A204.1 (cell line): Measurements from ENCODE around the gene BTK.

Experiments used
- FAIRE-seq: peaks from 2 replicates; lab custom pipeline; 2012; peaks lifted over from hg19 to GRCh38; lab: Jason Lieb, UNC

BTK gene

DNA sequence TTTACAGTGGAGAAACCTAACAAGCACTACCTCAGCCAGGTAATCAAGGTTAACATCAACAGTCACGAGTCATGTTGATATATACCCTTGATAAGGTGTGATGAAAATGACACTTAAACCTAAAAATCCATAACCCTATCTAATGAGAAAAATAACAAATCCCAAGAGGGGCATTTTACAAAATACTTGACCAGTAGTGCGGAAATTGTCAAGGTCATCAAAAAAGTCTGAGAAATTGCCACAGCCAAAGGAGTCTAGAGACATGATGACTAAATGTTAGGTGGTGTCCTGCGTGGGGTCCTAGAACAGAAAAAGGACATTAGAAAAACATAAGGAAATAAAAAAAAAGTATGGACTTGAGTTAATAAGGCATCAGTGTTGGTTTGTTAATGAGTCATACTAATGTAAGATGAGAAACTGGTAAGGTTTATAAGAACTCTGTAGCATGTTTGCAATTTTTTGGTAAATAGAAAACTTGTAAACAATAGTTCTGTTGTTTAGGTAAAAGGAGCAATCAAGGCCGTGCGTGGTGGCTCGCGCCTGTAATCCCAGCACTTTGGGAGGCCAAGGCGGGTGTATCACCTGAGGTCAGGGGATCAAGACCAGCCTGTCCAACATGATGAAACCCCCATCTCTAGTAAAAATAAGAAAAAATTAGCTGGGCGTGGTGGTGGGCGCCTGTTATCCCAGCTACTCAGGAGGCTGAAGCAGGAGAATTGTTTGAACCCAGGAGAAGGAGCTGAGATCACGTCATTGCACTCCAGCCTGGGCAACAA is 7.7 kb upstream of the BTK start:
- FAIRE-seq = no peak

DNA sequence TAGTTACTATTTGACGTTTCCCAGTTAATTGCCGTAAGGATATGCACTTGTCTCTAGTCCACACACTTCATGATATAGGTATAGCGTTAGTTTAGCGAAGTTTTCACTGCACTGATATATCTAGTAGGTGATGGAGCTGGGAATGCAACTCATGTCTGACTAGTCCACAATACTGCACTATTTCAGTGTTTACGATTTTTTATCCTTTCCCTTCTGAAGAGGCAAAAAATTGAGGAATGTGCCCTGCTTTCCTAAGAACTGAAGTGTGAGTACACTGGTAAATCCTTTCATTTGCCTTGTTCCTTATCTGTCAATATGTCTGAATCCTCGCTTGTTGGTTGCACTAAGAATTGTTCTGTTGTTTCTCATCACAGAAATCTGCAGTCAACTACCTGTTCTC is 5.8 kb upstream of the BTK start:
- no peak for FAIRE-seq

DNA sequence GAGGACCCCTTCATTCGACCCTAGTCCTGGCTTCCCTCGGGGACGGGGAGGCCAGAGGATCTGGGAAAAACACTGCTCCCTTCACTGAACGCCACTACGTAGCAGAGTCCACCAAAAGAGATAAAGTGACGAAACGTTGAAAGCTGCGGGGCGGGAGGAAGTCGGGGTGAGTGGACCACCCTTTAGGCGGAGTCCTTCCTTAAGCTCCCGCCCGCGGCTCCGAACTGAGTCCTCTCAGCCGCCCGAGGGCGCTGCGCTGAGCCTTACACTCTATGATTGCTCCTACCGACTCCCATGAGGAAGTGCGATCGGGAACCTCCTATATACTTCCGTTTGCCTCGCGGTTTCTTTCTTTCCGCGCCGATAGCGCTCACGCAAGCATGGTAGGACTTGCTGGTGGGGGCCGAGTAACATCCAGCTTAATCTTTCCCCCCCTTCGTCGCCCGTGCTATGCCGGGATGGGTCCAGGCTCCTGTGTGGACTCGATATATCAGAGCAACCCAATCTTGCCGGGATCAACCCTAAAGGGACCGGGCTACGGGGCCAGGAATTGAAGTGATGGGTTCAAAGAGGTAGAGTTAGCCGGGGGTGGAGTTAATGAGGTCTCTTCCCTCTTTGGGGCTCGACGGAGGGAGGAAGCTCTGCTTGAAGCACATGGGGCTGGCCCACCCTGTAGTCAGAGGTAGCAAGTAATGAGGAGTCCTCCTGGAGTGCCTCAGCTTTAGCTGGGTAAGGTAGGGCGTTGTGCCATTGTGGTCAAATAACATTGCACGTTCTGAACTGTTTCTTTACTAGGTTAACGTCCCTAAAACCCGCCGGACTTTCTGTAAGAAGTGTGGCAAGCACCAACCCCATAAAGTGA is 4.9 kb upstream of the BTK start, which contains the start of gene RPL36A:
RPL36A (plus strand) TSS at position 348 of the 862 bp plus-strand sequence; CDS start at position 381, 33 bp downstream.
- FAIRE-seq = peak; percentile 48

DNA sequence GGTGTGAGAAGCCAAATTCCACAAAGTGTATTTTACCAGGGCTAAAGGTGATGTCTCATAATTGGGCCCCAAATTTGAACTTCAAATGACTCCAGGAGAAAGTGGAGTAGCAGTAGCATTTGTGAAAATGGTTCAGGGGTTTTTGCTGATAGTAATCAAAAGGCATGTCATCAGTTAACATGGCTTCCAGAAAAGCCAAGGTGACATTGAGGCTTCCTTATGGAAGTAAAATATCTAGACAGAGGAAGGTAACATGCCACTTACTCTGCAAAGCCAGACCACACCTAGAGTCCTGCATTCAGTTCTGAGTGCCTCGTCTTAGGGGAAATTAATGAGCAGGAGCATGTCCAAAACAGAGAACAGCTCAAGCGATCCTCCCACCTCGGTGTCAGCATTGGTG is 2.6 kb upstream of the BTK start:
- FAIRE-seq = no peak

DNA sequence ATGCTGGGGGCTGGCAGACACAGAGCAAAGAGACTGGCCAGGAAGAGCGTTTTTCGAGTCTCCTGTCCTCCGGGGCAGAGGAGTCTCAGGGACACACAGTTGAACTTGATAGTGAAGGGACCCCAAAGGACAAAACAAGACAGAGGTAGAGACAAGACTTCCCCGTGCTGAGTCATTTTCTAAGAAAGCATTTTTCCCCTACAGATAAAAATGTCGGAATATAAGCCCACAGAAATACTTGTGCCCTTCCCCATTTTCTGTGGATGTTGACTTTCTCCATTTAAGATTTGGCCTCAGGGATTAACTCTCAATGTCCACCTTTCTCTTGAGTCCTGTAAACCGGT is 523 bp upstream of the BTK start:
- no peak for FAIRE-seq

DNA sequence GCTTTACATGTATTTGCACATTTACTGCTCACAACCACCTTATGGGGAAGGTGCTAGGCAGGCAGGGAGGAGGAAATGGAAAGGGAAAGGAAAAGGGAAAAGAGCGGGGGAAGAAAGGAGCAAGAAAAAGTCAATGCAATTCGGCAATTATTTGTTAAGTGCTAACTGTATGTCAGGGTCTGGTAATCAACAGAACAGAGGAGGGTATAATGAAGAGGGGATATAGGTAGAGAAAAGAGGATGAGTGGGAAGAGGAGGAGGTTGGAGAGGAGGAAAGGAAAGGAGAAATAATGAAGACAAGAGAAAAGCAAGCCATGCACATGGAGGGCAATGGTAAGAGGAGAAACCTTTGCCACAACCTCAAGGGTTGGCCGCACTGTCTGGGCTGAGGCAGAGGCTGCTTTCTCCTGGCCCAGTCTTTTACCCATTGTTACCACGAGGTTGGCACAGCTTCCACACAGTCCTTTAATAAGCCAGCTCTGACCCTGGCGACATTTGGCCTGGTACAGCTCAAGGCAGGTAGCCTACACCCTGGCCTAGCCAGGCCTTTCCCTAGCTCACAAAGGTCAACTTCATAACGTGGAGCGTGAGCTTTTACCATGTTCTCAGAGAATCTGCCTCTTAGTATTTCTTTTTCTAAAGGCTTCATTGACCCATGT is 836 bp downstream of the BTK start:
- FAIRE-seq = no peak

DNA sequence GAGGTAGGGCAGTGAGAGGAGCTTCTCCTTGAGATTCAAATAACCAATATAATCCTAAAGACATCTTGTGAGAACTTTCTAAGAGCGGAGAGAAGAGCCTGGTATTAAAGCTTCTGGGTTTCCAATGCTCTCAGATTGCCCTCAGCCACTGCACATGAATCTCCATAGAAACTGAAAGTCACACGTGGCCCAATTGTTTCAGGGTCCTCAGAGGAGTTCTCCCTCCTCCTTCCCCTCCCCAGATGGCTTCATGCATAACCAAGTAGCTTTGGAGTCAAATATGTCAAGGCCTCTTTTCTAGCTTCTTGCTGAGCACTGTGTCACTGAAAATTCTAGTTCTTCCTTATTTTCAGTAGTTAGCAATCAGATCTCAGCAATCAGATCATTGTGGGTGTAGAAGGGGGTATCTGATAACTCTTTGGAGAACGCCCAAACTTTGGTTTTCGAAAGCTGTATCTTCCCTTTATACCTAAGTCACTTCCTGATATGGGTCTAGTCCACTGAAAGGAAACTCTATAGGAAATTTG is 2.2 kb downstream of the BTK start:
- no peak for FAIRE-seq

DNA sequence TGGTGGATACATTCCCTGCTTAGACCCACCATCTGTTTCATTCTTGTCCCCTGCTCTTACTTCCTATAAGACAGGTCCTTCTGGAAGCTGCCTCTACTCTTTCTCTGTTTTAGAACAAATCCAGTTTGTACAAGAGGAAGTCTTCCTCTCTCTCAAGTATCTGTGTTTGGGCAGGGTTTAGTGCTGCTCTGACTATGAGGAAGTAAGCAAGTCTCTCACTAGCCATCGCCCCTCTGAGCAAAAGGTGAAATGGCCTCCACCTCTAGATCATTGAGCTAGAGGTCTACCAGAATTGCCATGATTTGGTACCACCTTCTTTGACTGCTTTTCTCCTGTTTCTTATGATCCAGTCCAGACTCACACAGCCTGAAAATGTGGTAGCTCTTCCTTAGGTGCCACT is 8.4 kb downstream of the BTK start:
- FAIRE-seq = no peak

DNA sequence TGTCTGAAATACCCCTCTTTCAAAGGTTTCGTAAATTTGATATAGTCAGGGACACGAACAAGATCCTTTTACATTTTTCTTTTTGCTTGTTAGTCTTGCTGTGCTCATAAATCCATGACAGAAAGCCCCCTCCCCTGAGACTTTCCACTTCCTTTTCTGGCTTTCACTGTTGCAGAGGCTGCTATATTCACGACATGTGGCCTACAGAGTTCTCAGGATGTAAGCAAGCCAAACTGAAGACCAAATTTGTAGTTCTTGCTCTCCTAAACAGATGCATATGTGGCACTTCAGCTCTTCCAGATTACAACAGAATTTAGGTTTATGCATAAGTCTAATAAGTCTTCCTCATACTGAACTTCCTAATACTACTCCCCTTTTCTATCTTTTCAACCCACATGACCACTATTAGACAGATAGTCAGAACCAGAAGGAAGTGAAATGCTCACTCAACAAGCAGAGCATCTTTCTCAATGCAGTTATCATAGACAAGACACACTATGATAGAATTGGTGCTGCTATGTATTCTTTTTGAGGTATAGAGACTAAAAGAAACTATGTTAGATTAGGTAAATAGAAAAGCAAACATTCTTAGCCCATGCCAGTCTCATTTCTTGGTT is 15.0 kb downstream of the BTK start:
- FAIRE-seq = no peak

DNA sequence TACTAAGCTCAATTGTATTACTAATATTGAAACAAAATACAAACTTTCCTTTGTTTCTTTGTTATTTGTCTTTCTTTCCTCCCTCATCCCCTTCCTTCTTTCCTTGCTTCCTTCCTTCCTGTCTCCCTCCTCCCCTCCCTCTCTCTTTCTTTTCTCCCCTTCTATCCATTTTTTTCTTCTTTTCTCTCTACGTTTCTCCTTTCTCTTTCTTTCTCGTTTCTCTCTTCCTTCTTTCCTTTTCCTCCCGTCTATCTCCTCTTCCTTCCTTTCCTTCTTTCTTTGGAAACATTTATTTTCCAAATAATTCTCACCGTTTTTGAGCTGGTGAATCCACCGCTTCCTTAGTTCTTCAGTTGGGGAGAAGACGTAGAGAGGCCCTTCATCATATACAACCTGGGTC is 16.3 kb downstream of the BTK start:
- FAIRE-seq = no peak

DNA sequence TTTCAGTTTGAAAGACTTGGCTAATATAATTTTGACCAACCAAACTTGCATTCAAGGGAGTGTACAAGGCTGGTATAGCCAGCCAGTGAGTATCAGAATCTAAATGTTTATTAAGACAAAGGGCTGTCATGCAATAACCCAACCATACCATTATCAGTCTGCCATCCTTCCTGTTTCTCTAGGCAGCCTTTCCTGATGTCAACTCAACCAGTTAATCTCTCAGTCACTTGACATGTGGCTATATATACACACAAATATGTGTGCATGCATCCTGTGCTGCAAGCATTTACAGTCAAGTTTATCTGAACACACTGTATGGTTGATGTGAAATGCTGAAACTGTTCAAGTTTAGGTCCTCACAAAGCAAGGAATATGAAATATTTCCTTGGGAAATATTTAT is 17.2 kb downstream of the BTK start:
- FAIRE-seq = no peak

DNA sequence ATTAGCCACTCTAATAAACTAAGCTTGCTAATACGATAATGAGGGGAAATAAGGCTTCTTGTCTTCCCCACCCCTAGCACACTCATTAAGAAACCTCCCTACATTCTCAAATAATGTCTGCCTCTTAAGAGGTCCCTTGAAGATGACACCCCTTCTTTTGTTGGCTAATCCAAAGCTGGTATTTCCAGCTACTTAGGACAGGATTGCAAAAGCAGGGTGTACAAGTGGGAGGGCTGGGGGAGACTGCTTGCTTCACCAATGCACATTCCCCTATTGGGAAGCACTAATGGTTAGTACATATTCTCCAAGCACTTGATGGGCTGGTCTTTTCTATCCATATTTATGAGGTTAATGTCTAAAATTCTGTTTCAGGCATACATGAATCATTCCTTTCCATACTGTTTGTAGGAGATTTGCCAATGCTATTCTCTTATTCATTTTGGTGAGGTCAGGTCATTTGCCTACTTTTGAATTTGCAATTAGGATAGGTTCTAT is 20.6 kb downstream of the BTK start:
- no peak for FAIRE-seq

DNA sequence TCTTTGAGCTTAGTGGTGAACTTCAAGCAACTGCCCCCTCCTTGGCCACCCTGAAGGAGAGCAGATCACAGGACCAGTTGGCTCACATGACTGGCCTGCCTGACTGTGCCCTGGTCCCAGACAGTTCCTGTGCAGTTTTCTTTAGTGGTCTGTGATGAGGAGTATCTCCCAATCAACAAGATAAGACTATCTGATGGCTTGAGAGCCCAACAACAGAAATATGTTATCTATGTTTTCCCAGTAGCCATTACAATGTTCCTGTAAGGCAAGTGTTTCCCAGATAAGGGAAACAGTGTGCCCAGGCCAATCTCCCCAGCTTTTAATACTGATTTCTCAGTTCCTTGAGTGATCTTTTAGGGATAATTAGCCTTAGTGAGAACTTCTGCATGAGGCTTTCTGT is 23.2 kb downstream of the BTK start:
- no peak for FAIRE-seq

DNA sequence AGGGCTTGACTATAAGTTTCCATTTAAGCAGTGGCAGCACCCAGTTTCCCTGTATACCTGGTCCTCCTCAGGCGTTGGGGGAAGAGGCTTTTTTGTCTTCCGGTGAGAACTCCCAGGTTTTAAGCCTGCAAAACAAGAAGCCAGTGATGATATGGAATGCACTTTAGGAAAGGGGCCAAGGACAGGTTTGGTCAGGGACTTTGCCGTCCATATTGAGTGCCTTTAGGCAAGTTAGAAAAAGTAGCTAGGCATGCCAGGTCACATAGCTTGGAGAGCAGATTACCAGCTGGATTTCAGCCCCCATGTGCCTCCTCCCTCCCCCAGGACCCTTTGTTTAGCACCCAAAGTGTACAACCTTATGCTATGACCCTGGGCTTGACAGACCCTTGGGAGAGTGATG is 23.9 kb downstream of the BTK start:
- FAIRE-seq = no peak

DNA sequence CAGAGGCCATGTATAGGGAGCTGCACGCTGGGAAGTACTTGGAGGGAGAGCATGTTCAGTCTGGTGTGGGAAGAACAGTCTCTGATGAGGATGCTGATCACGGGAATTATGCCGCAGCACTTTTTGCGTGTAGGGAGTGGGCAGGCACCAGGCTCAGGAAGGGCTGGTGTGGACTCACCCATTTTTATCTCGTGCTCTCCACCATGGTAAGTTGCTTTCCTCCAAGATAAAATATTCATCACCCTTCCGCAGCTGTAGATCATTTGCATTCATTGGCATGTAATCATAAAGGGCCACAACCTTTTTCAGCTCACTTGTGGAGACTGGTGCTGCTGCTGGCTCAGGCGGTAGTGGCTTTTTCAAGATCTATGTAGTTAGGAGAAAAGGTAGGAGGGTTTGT is 25.6 kb downstream of the BTK start:
- no peak for FAIRE-seq

DNA sequence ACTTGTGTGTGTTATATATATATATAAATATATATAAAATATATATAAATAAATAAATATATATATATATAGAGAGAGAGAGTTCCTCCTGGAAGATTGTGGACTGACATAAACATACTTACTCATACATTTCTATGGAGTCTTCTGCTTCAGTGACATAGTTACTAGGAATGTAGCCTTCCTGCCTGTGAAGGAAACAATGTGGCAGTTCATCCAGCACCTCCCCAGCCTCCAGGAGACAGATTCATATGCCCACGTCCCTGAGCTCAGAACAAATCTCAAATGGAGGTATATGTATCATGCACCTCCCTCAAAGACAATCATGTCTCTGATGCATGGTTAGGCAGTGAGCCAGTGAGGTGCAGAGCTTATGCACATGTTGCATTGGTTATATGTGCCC is 26.0 kb downstream of the BTK start:
- no peak for FAIRE-seq

DNA sequence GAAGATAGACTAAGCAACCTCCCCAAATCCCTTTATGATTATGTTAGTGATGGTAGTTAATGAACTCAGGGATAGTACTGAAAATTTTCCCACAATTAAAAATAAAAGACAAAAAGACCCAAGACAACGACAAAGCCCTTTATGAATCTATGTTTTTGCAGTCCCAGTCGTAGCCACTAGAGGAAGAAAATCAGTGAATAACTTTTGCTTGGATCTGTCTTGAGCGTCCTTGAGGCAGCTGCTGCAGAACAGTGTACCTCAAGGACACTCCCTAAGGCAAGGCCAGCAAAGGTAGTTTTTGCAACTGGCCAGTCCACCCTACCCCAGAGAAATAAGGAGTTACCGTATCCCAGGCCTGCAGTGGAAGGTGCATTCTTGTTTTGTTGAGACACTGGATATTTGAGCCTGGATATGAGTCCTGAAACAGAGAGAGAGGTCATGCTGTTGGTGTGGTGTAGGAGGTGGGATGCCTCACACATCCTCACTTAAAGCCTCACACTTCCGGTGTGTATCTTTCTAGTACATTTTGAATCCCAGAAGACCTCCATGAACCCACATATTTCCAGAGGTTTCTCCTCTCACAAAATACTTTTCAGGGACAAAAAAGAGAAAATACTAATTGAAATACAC is 28.7 kb downstream of the BTK start:
- FAIRE-seq = no peak

DNA sequence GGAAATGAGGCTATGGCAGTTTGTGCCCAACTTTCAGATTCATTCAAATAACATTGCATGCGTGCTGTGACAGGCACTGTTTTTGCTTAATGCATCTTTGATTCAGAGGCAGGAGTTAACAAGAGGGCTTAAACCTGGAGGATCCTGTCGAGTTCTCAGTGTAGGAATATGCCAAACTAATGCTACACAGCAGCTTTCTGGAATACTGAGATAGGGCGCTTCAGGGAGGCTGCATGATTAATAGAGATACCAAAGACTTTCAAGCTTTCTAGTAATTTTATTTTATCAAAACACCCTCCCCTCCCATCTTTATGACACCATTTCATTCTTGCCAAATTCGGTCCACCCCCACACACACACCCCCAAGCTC is 36.8 kb downstream of the BTK start:
- FAIRE-seq = no peak

DNA sequence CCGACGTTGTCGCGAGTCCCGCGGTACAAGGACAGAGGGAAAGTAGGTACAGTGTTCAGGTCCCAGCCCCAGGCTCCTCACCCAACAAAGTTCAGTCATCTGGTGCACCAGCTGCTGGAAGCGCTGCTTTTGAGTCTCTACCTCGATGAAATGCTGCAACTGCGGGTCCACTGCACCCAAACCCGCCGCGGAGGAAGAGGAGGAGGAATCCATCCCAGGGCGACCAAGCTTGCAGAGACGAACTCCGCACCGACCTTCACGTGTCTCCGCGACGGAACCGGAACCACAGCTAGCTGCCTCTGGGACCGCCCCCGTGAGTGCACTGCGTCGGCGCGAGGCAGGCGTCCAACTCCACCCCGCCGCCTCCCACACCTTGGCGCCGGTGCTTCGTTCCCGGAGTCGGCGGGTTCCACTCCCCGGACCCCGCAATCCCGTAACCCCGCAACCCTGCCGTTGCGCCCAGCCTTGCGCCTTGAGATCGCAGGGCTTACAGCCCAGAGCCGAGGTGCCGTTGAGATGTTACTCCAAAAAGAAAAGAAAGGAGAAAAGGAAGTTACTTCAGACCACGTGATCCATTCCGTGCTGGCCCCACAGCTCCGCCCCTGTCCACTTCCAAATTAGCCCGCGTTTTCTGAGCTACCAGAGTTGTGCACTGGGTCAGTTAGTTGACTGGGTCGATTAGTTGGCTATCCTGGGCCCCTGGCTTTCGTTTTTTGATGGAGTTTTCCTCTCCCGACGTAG is 37.4 kb downstream of the BTK start, which contains the start of gene TIMM8A:
TIMM8A (minus strand) TSS at position 291 of the 741 bp plus-strand sequence; CDS start at position 213, 78 bp downstream.
- FAIRE-seq = no peak

DNA sequence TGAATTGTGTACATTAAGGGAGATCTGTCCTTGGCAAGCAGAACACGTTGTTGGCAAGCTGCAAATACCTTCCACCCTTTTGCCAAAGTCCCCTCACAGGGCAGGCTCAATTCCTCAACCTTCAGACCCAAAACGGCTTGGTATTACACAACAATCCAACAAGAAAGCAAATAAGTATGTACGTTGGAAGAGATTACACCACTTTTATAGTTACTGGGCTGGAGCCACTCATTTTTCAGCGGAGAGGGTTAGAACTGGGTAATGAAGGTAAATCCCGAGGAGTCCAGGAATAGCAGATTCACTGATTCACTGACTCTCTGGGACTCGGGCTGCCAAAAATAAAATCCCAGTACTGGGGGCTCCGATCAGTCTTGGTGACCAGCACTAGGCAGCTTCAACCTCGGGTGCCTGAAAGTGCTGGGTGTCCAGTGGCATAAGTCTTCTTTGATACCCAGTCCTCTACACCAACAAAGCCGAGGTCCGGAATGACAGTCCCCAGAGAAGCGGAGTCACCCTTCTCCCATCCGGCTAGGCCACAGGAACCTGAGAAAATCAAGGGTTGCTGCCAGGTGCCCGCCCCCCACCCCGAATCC is 38.0 kb downstream of the BTK start:
- no peak for FAIRE-seq
